HepG2 (cell line): ENCODE results near the gene TAT. TPM values are rescaled to one million over a fixed set of nuclear protein-coding genes. Genes with fewer than 3 reads are reported as not detected.

Experiments used
- ATAC-seq: fragments of 200-7000 bp; cut with Tn5 transposase; 3 replicates; pipeline ENCODE4 v1.9.1; 2020; ENCODE audit warnings: mild to moderate bottlenecking, moderate library complexity
- BruUV-seq: library from RNA; stranded (reverse); fragments of 400-500 nt; replicated peaks from 2 replicates; lab custom pipeline; 2021; lab: Mats Ljungman, UMichigan
- CTCF ChIA-PET: fragments of 300-600 bp; formaldehyde crosslinking; extraction: SDS; loops from one replicate; lab custom pipeline; 2021; ENCODE audit warnings: low total read pairs, inconsistent platforms, low intra/inter-chr PET ratio; lab: Yijun Ruan, JAX
- POLR2A ChIA-PET: fragments of 350-600 bp; sonication (Branson Sonifier 250); formaldehyde crosslinking; loops from one replicate; lab custom pipeline; 2020; ENCODE audit warnings: antibody characterized with exemption, inconsistent platforms; lab: Yijun Ruan, JAX
- DNase-seq: peaks from one replicate; pipeline ENCODE4 v3.0.0-alpha.2; 2015; ENCODE audit warnings: low spot score
- FAIRE-seq: peaks from 3 replicates; lab custom pipeline; 2011; peaks lifted over from hg19 to GRCh38; lab: Jason Lieb, UNC
- H2AFZ ChIP-seq: one replicate; pipeline ENCODE4 v1.6.1; 2011; ENCODE audit warnings: low read length, inconsistent platforms
- H3K27ac ChIP-seq: fragments of 300-600 bp; 3 replicates; pipeline ENCODE4 v1.8.0; 2011; ENCODE audit warnings: mixed run types, mild to moderate bottlenecking, mixed read lengths, low read length, inconsistent platforms; ENCODE audit not compliant: insufficient read depth; ENCODE audit errors: extremely low read length
- H3K27me3 ChIP-seq, 2 experiments: fragments of 200-600 bp in 1 of 2; 2 replicates in 1 of 2; 3 replicates in 1 of 2; pipeline versions ENCODE4 v1.6.0 to v1.8.0; 2011; ENCODE audit warnings: low read length in 2 of 2, mild to moderate bottlenecking in 2 of 2, moderate library complexity in 2 of 2, inconsistent platforms in 1 of 2; ENCODE audit not compliant: insufficient read depth in 2 of 2, control insufficient read depth in 1 of 2
- H3K36me3 ChIP-seq, 2 experiments: fragments of 200-600 bp in 1 of 2; replicated peaks in 1 of 2; 2 replicates in 1 of 2; 3 replicates in 1 of 2; pipeline versions ENCODE4 v1.5.1 to v1.8.0; 2011; ENCODE audit warnings: low read length in 2 of 2, inconsistent platforms in 1 of 2; ENCODE audit not compliant: insufficient read depth in 2 of 2, control insufficient read depth in 1 of 2
- H3K4me1 ChIP-seq: 2 replicates; pipeline ENCODE4 v1.5.1; 2012; ENCODE audit warnings: low read length, inconsistent platforms; ENCODE audit not compliant: insufficient read depth
- H3K4me2 ChIP-seq: 2 replicates; pipeline ENCODE4 v1.6.0; 2011; ENCODE audit warnings: low read depth, low read length, inconsistent platforms
- H3K4me3 ChIP-seq, 3 experiments: fragments of 200-600 bp in 1 of 3; sonication (generic), shearing (Covaris generic) in 1 of 3; replicated peaks in 1 of 3; 2 replicates each; pipeline ENCODE4 v1.5.1; 2011 to 2016; ENCODE audit warnings: low read length in 3 of 3, inconsistent platforms in 2 of 3, low read depth in 2 of 3, mild to moderate bottlenecking in 2 of 3, control low read depth in 1 of 3, mixed read lengths in 1 of 3; ENCODE audit not compliant: insufficient read depth in 1 of 3
- H3K79me2 ChIP-seq: one replicate; pipeline ENCODE4 v1.6.1; 2011; ENCODE audit warnings: low read length, inconsistent platforms; ENCODE audit not compliant: insufficient read depth
- H3K9ac ChIP-seq: 2 replicates; pipeline ENCODE4 v1.6.0; 2011; ENCODE audit warnings: mild to moderate bottlenecking, low read depth, low read length, inconsistent platforms; ENCODE audit not compliant: insufficient read depth
- H3K9me3 ChIP-seq: 2 replicates; pipeline ENCODE4 v1.5.1; 2012; ENCODE audit warnings: mild to moderate bottlenecking, low read length
- H4K20me1 ChIP-seq: 2 replicates; pipeline ENCODE4 v1.6.0; 2011; ENCODE audit warnings: inconsistent platforms, mild to moderate bottlenecking, low read length, moderate library complexity; ENCODE audit not compliant: insufficient read depth
- CAMTA2 ChIP-seq: sonication (generic); formaldehyde crosslinking; IDR thresholded peaks from 2 replicates; pipeline ENCODE4 v1.4.0; 2020; ENCODE audit warnings: mild to moderate bottlenecking, missing genetic modification reagents, borderline replicate concordance
- CENPX ChIP-seq: sonication (generic); formaldehyde crosslinking; IDR thresholded peaks from 2 replicates; pipeline ENCODE4 v1.9.0; 2021; ENCODE audit warnings: mild to moderate bottlenecking, missing genetic modification reagents, moderate library complexity
- MIER3 ChIP-seq: IDR thresholded peaks from 2 replicates; pipeline ENCODE4 v1.6.1; 2016; ENCODE audit warnings: missing compliant biosample characterization, borderline replicate concordance
- NR0B2 ChIP-seq: sonication (generic); formaldehyde crosslinking; IDR thresholded peaks from 2 replicates; pipeline ENCODE4 v1.4.0; 2020; ENCODE audit warnings: mild to moderate bottlenecking, missing genetic modification reagents
- PCBP2 ChIP-seq: fragments of 200-400 bp; formaldehyde crosslinking; optimal IDR thresholded peaks from 2 replicates; pipeline ENCODE3; 2018; ENCODE audit warnings: low read length, low read depth; ENCODE audit not compliant: poor library complexity, severe bottlenecking
- PRDM15 ChIP-seq: sonication (generic); formaldehyde crosslinking; IDR thresholded peaks from 2 replicates; pipeline ENCODE4 v1.4.0; 2020; ENCODE audit warnings: missing genetic modification reagents
- REXO4 ChIP-seq: sonication (generic); formaldehyde crosslinking; IDR thresholded peaks from 2 replicates; pipeline ENCODE4 v1.8.0; 2022; ENCODE audit warnings: missing genetic modification reagents, mild to moderate bottlenecking, borderline replicate concordance
- RFX1 ChIP-seq: fragments of 450-650 bp; IDR thresholded peaks from 2 replicates; pipeline ENCODE4 v1.6.1; 2017
- RFX3 ChIP-seq: IDR thresholded peaks from 2 replicates; pipeline ENCODE4 v1.6.1; 2016; ENCODE audit warnings: missing biosample characterization, missing genetic modification reagents
- SAP130 ChIP-seq: IDR thresholded peaks from 2 replicates; pipeline ENCODE4 v1.6.1; 2016; ENCODE audit warnings: low read depth
- TBP ChIP-seq: sonication (generic); formaldehyde crosslinking; IDR thresholded peaks from 2 replicates; pipeline ENCODE4 v1.5.0; 2020; ENCODE audit warnings: missing genetic modification reagents
- TCF7 ChIP-seq: sonication (generic); IDR thresholded peaks from 2 replicates; pipeline ENCODE4 v1.6.1; 2016; ENCODE audit warnings: antibody characterized with exemption, low read depth
- TRAFD1 ChIP-seq: sonication (generic); formaldehyde crosslinking; IDR thresholded peaks from 2 replicates; pipeline ENCODE4 v1.5.1; 2020; ENCODE audit warnings: missing genetic modification reagents, mild to moderate bottlenecking, borderline replicate concordance
- ZFP41 ChIP-seq: sonication (generic); formaldehyde crosslinking; IDR thresholded peaks from 2 replicates; pipeline ENCODE4 v1.4.0; 2020; ENCODE audit warnings: mild to moderate bottlenecking, missing genetic modification reagents, borderline replicate concordance
- ZKSCAN1 ChIP-seq: fragments of 150-350 bp; IDR thresholded peaks from 2 replicates; pipeline ENCODE4 v1.6.1; 2014; ENCODE audit warnings: low read length
- ZMYM4 ChIP-seq: sonication (generic); formaldehyde crosslinking; IDR thresholded peaks from 2 replicates; pipeline ENCODE4 v1.8.1; 2023; ENCODE audit warnings: mild to moderate bottlenecking, missing genetic modification reagents
- ZNF367 ChIP-seq: sonication (generic); formaldehyde crosslinking; IDR thresholded peaks from 2 replicates; pipeline ENCODE4 v1.4.0; 2020; ENCODE audit warnings: missing genetic modification reagents, borderline replicate concordance
- ZNF660 ChIP-seq: sonication (generic); formaldehyde crosslinking; IDR thresholded peaks from 2 replicates; pipeline ENCODE4 v1.5.1; 2020; ENCODE audit warnings: mild to moderate bottlenecking, low read depth, missing genetic modification reagents, borderline replicate concordance
- ZNF724P ChIP-seq: sonication (generic); formaldehyde crosslinking; IDR thresholded peaks from 2 replicates; pipeline ENCODE4 v1.8.0; 2022; ENCODE audit warnings: missing genetic modification reagents, borderline replicate concordance
- WGBS: methylation state at CpG from one replicate; pipeline ENCODE4 v1.1.6; 2017; ENCODE audit warnings: low lambda C conversion rate; 5-methylcytosine and 5-hydroxymethylcytosine counted together
- in situ Hi-C: cut with HindIII; loops from 2 replicates; pipeline ENCODE4 v1.10.0; 2017; ENCODE audit warnings: low pct_unique_long_range_greater_than_20kb; ENCODE audit not compliant: extremely low pct_ligation_motif_present
- intact Hi-C: fragments of 100-400 bp; cut with micrococcal nuclease; formaldehyde crosslinking; loops from one replicate; pipeline ENCODE4 v1.10.0; 2022; ENCODE audit not compliant: unreplicated experiment
- polyA plus RNA-seq, 8 experiments: library from polyadenylated mRNA; depleted of rRNA in 3 of 8; stranded (reverse) in 7 of 8; unstranded in 1 of 8; fragments of >200 nt; fragmentation: Illumina TruSeq in 4 of 8; extraction: Trizol in 4 of 8; gene quantifications; 2 replicates each; pipeline versions ENCODE4 v1.2.1 to v1.2.3, GENCODE V29; 2011 to 2016; ENCODE audit warnings: low read depth in 4 of 8, missing spikeins in 1 of 8, mixed read lengths in 1 of 8; ENCODE audit not compliant: insufficient read depth in 1 of 8
- total RNA-seq, 5 experiments: library from RNA; depleted of rRNA; stranded (reverse); fragments of >200 nt; fragmentation: Illumina TruSeq; extraction: Trizol; gene quantifications; 2 replicates each; pipeline ENCODE4 v1.2.3, GENCODE V29; 2016; ENCODE audit warnings: low read depth in 1 of 5

TAT gene
- total and polyA plus RNA-seq, 2 of the 13 experiments (the other 11 are each of a cell fraction or from before 2014, with no cell fraction given) = 1.6 to 5.8 TPM

- ChIA-PET POLR2A (interaction anchor here (0.6 to 3.0 kb wide), 24 partner anchors 9 to 880 kb away, joined by 3 to 142 read pairs (median 5); partner anchors contain the start of genes MARVELD3, TAT and ZNF23), CTCF (interaction anchor here (2.0 to 2.7 kb wide), 4 partner anchors 36 to 81 kb away, joined by 8 to 89 read pairs (median 24); no protein-coding TSS in a partner anchor)
- TSS peak; percentile 72 for BruUV-seq
- in situ Hi-C loops (no loop called here), intact Hi-C loops (no loop called here)
- Histone ChIP-seq H3K36me3 (no peaks in the 10 kb centered on the region; a peak in 1 of 5 replicates), H3K79me2 (no peaks in the 10 kb centered on the region), H4K20me1 (no peaks in the 10 kb centered on the region), H3K4me1 (peaks cover 37% of the 10 kb centered on the region), H3K9me3 (peaks cover 9% of the 10 kb centered on the region), H3K27me3 (no peaks in the 10 kb centered on the region; a peak in 1 of 5 replicates), H3K27ac (peak overlapping the region; percentile 85), H2AFZ (peak overlapping the region; percentile 78), H3K4me3 (peak overlapping the region; percentile 54 to 76 (median 69)), H3K9ac (peak overlapping the region; percentile 64), H3K4me2 (peak overlapping the region; percentile 93)
- peak; percentile 26 for ATAC-seq
- FAIRE-seq = no peak
- DNase-seq = no peak
- 2% methylated on average over 19 of the region's 19 CpGs for WGBS
- peak; percentile 36; the same call in 1 of the 2 replicates for TF ChIP-seq ZFP41 (CRISPR knock-in tag)
- peak; percentile 52 for TF ChIP-seq PCBP2
- TF ChIP-seq RFX1 = peak; percentile 99
- TF ChIP-seq RFX3 (CRISPR knock-in tag) = peak; percentile 98
- TF ChIP-seq ZNF367 (CRISPR knock-in tag) = no peak
- no peak for TF ChIP-seq TBP (CRISPR knock-in tag)
- TF ChIP-seq CAMTA2 (CRISPR knock-in tag) = no peak
- 0 out of 2 replicates have a peak, but pooled peaks have one; percentile 9 for TF ChIP-seq MIER3 (CRISPR knock-in tag)
- no peak for TF ChIP-seq CENPX (CRISPR knock-in tag)
- 0 out of 2 replicates have a peak, but pooled peaks have one; percentile 14 for TF ChIP-seq TCF7
- 0 out of 2 replicates have a peak, but pooled peaks have one; percentile 12 for TF ChIP-seq ZKSCAN1
- no peak for TF ChIP-seq ZNF660 (CRISPR knock-in tag)
- peak; percentile 91; the same call in 1 of the 2 replicates for TF ChIP-seq TRAFD1 (CRISPR knock-in tag)
- TF ChIP-seq ZNF724P (CRISPR knock-in tag) = no peak
- TF ChIP-seq REXO4 (CRISPR knock-in tag) = no peak
- TF ChIP-seq SAP130 = peak; percentile 82; the same call in 1 of the 2 replicates
- no peak for TF ChIP-seq NR0B2
- TF ChIP-seq ZMYM4 (CRISPR knock-in tag) = no peak
- no peak for TF ChIP-seq PRDM15 (CRISPR knock-in tag)
Measured at GRCh38 chr16:71564335-71564967, 12.4 kb downstream of the TAT start.
